ENCODE measurements around the gene TLN1.

TLN1 gene

GRCh38 chr9:35690294-35690613 lies 41.7 kb downstream of the TLN1 start:
- no peak for DNase-seq (ENCODE audit: low read depth, low spot score)
- peak overlapping the region; percentile 68 for H3K4me3 ChIP-seq (ENCODE audit: low read length)

- peak within 1 kb of the TSS; percentile 68 for H3K4me3 ChIP-seq (ENCODE audit: low read length)
- no peak for DNase-seq (ENCODE audit: low read depth, low spot score)
These were observed 42.3 kb downstream of the TLN1 start, which contains the start of gene TPM2 for GRCh38 chr9:35689542-35690293. TSS of gene TPM2 (minus strand) at chr9:35689925. CDS start at chr9:35689817, 108 bp downstream.

- DNase-seq (ENCODE audit: low read depth, low spot score): no peak
- H3K4me3 ChIP-seq (ENCODE audit: low read length): no peak overlapping the region
These were observed 43.1 kb downstream of the TLN1 start for GRCh38 chr9:35688558-35689541.

DNA sequence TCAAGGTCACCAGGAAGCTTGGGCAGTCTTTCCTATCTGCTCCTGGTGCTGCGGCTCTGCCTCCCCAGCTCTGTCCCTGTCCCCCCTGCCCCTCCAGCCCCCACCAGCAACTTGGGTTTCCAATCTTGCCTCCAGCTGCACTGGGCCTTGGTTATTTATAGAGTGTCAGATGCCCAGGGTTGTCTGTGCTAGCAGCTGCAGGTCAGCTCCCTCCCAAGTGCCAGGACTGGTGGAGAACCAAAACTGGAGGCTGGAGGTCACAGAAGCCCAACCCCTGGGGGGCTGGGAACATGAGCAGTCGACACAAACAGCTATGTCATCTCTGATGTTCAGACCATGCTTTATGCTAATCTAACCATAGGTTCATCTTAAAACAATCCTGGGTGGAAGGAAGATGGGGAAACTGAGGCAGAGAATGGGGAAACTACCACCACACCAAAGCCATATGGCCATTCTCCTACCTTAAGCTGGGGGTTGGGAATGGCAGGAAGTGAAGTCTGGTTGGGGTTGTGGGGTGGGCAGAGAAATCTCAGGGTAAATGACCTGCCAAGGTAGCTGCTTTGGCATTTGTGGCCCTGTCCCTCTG lies 43.9 kb downstream of the TLN1 start:
- no peak overlapping the region for H3K4me3 ChIP-seq (ENCODE audit: low read length)

GRCh38 chr9:35687306-35687705 lies 44.7 kb downstream of the TLN1 start:
- no peak for DNase-seq (ENCODE audit: low read depth, low spot score)
- no peak overlapping the region for H3K4me3 ChIP-seq (ENCODE audit: low read length)

More for the DNA sequence above, 43.9 kb downstream of the TLN1 start:
- DNase-seq (ENCODE audit: low read depth, low spot score): no peak

DNA sequence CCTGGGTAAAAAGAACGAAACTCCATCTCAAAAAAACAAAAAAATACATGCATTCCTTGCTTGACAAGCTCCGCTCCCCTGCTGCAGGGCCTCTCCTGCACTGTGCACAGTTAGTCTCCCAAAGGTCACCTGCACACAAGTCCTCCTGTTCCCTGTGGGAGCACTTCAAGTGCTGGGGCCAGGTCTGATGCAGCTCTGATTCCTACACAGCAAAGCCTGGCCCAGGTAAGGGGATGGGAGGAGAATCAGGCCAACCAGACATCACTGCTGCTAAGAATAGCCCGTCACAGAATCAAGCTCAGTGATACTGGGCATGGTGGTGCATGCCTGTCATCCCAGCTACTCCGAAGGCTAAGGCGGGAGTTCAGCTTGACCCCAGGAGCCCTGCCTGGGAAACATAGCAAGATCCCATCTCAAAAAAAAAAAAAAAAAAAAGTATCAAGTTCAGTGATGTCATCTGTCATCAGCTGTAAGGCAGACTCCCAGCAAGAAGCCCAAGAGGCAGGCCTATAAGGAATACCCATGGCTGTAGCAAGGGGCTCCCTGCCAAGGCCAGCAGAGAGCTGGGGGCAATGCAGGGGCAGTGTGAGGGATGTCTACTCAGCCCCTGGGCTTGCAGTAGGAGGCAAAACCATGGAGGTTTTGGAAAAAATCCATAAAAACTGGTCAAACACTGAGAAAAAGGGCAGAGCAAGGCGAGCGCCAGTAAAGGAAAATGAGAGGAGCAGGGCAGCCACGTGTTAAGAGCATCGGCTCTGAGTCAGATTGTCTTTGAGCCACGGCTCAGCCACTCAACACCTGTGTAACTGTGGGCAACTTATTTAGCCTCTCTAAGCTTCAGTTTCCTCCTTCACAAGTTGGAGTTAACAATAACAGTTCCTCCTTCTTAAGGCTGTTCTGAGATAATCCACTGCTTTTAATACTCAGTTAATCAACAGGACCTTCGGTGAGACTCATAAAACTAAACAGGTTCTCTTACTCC lies 45.5 kb downstream of the TLN1 start:
- DNase-seq (ENCODE audit: low read depth, low spot score): no peak
- H3K4me3 ChIP-seq (ENCODE audit: low read length): no peak overlapping the region

GRCh38 chr9:35685506-35685905 lies 46.5 kb downstream of the TLN1 start:
- no peak for DNase-seq (ENCODE audit: low read depth, low spot score)
- H3K4me3 ChIP-seq (ENCODE audit: low read length): no peak overlapping the region

DNA sequence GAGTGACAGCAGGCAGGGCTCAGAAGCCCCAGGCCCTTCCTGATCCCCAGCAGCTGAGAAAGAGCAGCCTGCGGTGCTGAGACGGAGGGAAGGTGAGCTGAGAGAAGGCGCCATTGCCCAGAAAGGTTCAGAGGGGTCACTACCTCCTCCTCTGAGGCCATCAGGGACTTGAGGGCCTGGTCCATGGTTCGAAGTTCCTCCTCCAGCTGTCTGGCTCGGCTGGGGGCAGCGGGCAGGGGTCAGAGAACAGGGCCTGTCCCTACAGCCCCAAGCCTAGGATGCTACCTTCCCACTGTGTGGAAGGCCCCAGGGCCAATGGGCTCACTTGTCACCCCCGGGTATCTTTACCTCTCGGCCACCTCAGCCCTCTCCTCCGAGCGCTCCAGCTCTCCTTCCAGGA lies 47.1 kb downstream of the TLN1 start:
- H3K4me3 ChIP-seq (ENCODE audit: low read length): no peak overlapping the region
- DNase-seq (ENCODE audit: low read depth, low spot score): no peak

DNA sequence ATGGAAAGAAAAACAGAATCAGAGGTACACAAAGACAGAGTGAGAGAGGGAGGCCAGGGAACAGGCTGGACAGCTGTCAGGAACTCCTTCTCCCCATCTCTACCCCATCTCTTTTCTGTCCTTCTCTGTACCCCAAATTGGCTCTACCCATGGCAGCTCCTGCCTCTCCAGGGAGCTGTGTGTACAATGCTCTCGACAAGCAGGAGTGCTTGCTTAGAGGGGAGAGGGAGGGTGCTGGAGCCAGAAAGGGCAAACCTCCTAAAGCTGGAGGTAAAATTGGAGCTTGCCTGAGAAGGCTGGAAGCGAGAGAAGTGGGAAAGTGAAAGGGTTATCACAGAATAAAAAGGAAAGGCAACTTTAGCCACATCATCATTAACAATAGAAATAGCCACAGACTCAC lies 48.7 kb downstream of the TLN1 start:
- no peak overlapping the region for H3K4me3 ChIP-seq (ENCODE audit: low read length)
- DNase-seq (ENCODE audit: low read depth, low spot score): no peak

DNA sequence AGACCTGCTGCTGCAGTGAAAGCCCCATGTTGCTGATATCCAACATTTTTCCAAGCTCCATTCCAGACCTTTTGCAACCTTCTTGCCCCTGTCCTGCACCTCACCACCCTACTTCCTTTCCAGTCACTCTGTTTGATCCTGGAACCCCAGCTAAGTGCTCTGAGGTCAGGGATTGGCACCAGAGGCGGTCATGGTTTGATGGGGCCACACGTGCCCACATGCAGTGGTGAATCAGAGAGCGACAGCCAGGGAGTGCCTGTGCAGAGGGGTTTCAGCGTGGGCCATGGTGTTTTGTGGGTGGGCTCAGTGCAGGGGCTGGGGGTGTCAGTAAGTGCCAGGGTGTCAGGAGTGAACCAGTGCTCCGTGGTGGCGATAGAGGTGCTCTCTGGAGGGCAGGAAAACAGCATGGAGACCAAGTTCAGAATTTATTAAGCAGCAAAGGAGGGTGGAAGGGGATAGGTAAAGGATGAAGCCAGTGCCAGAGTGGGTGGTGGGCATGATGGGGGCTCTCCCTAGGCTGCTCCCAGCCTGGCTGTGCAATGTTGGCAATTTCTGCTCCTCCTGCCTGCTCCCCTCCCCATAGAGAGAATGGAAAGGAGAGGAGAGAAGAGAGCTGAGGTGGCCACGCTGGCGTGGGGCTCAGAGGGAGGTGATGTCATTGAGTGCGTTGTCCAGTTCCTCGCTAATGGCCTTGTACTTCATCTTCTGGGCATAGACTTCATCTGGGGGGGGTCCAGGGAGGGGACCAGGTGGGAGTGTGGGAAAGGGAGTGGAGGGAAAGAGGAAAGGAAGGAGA lies 49.3 kb downstream of the TLN1 start:
- no peak overlapping the region for H3K4me3 ChIP-seq (ENCODE audit: low read length)
- no peak for DNase-seq (ENCODE audit: low read depth, low spot score)

DNA sequence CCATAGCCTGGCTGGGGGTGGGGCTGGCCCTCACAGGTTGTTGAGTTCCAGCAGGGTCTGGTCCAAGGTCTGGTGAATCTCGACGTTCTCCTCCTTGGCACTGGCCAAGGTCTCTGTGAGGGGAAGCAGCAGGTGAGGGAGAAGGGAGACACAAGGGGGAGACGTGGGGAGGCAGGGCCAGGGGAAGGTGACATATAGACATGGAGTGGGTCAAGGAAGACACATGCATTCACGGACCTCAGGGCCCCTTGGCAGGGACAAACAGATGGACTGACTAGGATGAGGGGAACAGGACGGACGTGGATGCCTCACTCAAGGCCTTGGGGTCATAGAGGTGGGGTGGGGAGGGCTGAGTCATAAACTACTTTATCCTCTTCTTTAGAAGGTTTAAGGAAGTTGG lies 49.9 kb downstream of the TLN1 start:
- no peak for DNase-seq (ENCODE audit: low read depth, low spot score)
- H3K4me3 ChIP-seq (ENCODE audit: low read length): no peak overlapping the region

DNA sequence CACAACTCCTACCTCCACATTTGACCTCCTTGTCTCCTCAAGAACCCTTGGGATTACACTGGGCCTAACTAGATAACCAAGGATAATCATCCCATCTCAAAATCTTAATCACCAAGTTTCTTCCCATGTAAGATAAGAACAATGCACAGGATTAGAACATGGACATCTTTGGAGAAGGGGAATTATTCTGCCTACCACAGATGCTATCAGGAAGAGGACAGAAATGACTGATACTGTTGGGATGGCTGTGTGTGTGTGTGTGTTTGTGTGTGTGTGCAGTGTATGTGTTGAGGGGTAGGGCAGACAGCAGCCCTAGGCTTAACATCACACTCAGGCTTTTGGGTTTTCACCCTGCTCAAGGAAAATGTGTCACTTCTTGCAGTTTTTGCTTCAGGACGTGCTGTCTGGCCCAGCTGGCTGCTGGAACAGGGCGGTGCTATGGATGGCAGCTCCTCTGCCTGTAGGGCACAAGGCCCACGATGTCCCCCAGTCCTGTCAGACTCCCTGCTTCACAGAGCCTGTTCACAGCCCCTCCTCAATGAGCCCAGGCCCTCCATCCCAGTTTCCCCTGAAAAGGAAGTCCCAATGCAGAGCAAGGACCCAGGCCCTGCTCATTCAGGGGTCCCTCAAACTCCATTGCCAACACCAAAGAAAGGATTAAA lies 50.5 kb downstream of the TLN1 start:
- no peak overlapping the region for H3K4me3 ChIP-seq (ENCODE audit: low read length)
- DNase-seq (ENCODE audit: low read depth, low spot score): no peak

DNA sequence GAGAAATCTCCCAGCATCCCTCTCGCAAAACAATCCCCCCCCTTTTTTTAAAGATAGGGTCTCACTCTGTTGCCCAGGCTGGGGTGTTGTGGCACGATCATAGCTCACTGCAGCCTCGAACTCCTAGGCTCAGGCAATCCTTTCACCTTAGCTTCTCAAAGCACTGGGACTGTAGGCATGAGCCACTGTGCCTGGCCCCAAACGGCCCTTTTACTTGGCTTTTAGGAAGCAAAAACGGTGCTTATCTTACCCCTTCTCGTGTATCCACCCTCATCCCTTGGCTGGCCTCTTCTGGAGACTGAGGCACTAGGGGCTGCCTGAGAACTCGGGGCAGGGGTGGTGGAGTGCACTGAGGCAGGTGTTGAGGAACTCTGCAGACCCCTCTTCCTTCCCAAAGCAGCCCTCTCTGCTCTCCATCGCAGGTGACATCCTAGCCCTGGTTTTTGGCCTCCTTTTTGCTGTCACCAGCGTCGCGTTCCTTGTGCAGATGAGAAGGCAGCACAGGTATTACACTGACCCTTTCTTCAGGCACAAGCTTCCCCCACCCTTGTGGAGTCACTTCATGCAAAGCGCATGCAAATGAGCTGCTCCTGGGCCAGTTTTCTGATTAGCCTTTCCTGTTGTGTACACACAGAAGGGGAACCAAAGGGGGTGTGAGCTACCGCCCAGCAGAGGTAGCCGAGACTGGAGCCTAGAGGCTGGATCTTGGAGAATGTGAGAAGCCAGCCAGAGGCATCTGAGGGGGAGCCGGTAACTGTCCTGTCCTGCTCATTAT lies 51.5 kb downstream of the TLN1 start:
- DNase-seq (ENCODE audit: low read depth, low spot score): no peak
- H3K4me3 ChIP-seq (ENCODE audit: low read length): no peak overlapping the region

DNA sequence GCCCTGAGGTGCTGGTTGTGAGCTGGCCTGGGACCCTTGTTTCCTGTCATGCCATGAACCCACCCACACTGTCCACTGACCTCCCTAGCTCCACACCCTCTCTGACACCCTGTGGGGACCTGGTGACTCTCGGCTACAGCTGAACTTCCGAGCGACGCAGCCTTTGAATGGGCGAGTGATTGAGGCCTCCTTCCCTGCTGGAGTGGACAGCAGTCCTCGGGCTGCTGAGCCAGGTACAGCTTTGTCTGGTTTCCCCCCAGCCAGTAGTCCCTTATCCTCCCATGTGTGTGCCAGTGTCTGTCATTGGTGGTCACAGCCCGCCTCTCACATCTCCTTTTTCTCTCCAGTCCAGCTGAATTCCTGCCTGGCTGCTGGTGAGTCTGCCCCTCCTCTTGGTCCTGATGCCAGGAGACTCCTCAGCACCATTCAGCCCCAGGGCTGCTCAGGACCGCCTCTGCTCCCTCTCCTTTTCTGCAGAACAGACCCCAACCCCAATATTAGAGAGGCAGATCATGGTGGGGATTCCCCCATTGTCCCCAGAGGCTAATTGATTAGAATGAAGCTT lies 52.1 kb downstream of the TLN1 start:
- H3K4me3 ChIP-seq (ENCODE audit: low read length): no peak overlapping the region
- no peak for DNase-seq (ENCODE audit: low read depth, low spot score)

- DNase-seq (ENCODE audit: low read depth, low spot score): no peak
- H3K4me3 ChIP-seq (ENCODE audit: low read length): no peak overlapping the region
These were observed 52.9 kb downstream of the TLN1 start for GRCh38 chr9:35679091-35679490.

- DNase-seq (ENCODE audit: low read depth, low spot score): no peak
- H3K4me3 ChIP-seq (ENCODE audit: low read length): no peak overlapping the region
These were observed 56.1 kb downstream of the TLN1 start for GRCh38 chr9:35675732-35676392.

Data from Jurkat, Clone E6-1 (cell line).